ENCODE measurements around the gene CTSS.

DNA sequence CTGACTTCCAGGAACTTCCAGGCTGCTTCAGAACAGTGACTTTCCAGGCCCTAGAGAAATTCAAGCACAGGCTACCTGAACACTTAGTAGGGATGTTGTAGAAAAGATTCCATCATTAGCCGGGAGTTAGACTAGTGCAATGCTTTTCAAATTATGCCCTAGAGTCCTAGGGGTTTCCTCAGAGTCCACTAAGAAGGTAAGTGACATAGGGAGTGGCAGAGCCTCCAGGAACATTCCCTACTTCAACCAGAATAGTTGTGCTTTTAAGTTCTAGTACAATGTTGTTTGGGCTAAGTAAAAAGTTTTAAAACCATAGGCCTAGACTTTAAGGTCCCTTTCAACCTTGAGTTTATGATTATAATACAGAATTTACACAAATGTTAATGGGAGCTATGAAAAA is 59.5 kb downstream of the CTSS start:
- no peak for TF ChIP-seq TCF7 (CRISPR knock-in tag; IDR thresholded peaks at IDR 0.05; ENCODE audit: low read depth)
- TF ChIP-seq, protein P1, sequence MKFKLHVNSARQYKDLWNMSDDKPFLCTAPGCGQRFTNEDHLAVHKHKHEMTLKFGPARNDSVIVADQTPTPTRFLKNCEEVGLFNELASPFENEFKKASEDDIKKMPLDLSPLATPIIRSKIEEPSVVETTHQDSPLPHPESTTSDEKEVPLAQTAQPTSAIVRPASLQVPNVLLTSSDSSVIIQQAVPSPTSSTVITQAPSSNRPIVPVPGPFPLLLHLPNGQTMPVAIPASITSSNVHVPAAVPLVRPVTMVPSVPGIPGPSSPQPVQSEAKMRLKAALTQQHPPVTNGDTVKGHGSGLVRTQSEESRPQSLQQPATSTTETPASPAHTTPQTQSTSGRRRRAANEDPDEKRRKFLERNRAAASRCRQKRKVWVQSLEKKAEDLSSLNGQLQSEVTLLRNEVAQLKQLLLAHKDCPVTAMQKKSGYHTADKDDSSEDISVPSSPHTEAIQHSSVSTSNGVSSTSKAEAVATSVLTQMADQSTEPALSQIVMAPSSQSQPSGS (CRISPR knock-in tag; IDR thresholded peaks at IDR 0.05; ENCODE audit: borderline replicate concordance, low read depth): no peak
- TF ChIP-seq, protein P2, sequence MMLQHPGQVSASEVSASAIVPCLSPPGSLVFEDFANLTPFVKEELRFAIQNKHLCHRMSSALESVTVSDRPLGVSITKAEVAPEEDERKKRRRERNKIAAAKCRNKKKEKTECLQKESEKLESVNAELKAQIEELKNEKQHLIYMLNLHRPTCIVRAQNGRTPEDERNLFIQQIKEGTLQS (CRISPR knock-in tag; conservative IDR thresholded peaks at IDR 0.05): no peak
- no peak for TF ChIP-seq TP53 (CRISPR knock-in tag; IDR thresholded peaks at IDR 0.05)
- TF ChIP-seq, protein P3, sequence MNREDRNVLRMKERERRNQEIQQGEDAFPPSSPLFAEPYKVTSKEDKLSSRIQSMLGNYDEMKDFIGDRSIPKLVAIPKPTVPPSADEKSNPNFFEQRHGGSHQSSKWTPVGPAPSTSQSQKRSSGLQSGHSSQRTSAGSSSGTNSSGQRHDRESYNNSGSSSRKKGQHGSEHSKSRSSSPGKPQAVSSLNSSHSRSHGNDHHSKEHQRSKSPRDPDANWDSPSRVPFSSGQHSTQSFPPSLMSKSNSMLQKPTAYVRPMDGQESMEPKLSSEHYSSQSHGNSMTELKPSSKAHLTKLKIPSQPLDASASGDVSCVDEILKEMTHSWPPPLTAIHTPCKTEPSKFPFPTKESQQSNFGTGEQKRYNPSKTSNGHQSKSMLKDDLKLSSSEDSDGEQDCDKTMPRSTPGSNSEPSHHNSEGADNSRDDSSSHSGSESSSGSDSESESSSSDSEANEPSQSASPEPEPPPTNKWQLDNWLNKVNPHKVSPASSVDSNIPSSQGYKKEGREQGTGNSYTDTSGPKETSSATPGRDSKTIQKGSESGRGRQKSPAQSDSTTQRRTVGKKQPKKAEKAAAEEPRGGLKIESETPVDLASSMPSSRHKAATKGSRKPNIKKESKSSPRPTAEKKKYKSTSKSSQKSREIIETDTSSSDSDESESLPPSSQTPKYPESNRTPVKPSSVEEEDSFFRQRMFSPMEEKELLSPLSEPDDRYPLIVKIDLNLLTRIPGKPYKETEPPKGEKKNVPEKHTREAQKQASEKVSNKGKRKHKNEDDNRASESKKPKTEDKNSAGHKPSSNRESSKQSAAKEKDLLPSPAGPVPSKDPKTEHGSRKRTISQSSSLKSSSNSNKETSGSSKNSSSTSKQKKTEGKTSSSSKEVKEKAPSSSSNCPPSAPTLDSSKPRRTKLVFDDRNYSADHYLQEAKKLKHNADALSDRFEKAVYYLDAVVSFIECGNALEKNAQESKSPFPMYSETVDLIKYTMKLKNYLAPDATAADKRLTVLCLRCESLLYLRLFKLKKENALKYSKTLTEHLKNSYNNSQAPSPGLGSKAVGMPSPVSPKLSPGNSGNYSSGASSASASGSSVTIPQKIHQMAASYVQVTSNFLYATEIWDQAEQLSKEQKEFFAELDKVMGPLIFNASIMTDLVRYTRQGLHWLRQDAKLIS (CRISPR knock-in tag; IDR thresholded peaks at IDR 0.05; ENCODE audit: borderline replicate concordance): no peak
- no peak for TF ChIP-seq ZNF138 (CRISPR knock-in tag; conservative IDR thresholded peaks at IDR 0.05)
- TF ChIP-seq, protein P4, sequence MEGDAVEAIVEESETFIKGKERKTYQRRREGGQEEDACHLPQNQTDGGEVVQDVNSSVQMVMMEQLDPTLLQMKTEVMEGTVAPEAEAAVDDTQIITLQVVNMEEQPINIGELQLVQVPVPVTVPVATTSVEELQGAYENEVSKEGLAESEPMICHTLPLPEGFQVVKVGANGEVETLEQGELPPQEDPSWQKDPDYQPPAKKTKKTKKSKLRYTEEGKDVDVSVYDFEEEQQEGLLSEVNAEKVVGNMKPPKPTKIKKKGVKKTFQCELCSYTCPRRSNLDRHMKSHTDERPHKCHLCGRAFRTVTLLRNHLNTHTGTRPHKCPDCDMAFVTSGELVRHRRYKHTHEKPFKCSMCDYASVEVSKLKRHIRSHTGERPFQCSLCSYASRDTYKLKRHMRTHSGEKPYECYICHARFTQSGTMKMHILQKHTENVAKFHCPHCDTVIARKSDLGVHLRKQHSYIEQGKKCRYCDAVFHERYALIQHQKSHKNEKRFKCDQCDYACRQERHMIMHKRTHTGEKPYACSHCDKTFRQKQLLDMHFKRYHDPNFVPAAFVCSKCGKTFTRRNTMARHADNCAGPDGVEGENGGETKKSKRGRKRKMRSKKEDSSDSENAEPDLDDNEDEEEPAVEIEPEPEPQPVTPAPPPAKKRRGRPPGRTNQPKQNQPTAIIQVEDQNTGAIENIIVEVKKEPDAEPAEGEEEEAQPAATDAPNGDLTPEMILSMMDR (IDR thresholded peaks at IDR 0.05): no peak
- TF ChIP-seq, protein P5, sequence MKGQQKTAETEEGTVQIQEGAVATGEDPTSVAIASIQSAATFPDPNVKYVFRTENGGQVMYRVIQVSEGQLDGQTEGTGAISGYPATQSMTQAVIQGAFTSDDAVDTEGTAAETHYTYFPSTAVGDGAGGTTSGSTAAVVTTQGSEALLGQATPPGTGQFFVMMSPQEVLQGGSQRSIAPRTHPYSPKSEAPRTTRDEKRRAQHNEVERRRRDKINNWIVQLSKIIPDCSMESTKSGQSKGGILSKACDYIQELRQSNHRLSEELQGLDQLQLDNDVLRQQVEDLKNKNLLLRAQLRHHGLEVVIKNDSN (CRISPR knock-in tag; IDR thresholded peaks at IDR 0.05): no peak
- no peak for TF ChIP-seq FOXP1 (CRISPR knock-in tag; IDR thresholded peaks at IDR 0.05; ENCODE audit: borderline replicate concordance)

Measured in WTC11 (cell line).